HepG2 (cell line): ENCODE measurements around the gene NKX6-1. TPM values are rescaled to one million over a fixed set of nuclear protein-coding genes. Genes with fewer than 3 reads are reported as not detected.
A peak's percentile ranks its signal among the peaks of the same experiment; 100 is the strongest.

Experiments used
- ATAC-seq: fragments of 200-7000 bp; cut with Tn5 transposase; 3 replicates; pipeline ENCODE4 v1.9.1; 2020; ENCODE audit warnings: mild to moderate bottlenecking, moderate library complexity
- BruUV-seq: library from RNA; stranded (reverse); fragments of 400-500 nt; replicated peaks from 2 replicates; lab custom pipeline; 2021; lab: Mats Ljungman, UMichigan
- CTCF ChIA-PET: fragments of 300-600 bp; formaldehyde crosslinking; extraction: SDS; loops from one replicate; lab custom pipeline; 2021; ENCODE audit warnings: low total read pairs, inconsistent platforms, low intra/inter-chr PET ratio; lab: Yijun Ruan, JAX
- POLR2A ChIA-PET: fragments of 350-600 bp; sonication (Branson Sonifier 250); formaldehyde crosslinking; loops from one replicate; lab custom pipeline; 2020; ENCODE audit warnings: antibody characterized with exemption, inconsistent platforms; lab: Yijun Ruan, JAX
- DNase-seq: peaks from one replicate; pipeline ENCODE4 v3.0.0-alpha.2; 2015; ENCODE audit warnings: low spot score
- FAIRE-seq: peaks from 3 replicates; lab custom pipeline; 2011; peaks lifted over from hg19 to GRCh38; lab: Jason Lieb, UNC
- H2AFZ ChIP-seq: one replicate; pipeline ENCODE4 v1.6.1; 2011; ENCODE audit warnings: low read length, inconsistent platforms
- H3K27ac ChIP-seq: fragments of 300-600 bp; 3 replicates; pipeline ENCODE4 v1.8.0; 2011; ENCODE audit warnings: mixed run types, mild to moderate bottlenecking, mixed read lengths, low read length, inconsistent platforms; ENCODE audit not compliant: insufficient read depth; ENCODE audit errors: extremely low read length
- H3K27me3 ChIP-seq, 2 experiments: fragments of 200-600 bp in 1 of 2; 2 replicates in 1 of 2; 3 replicates in 1 of 2; pipeline versions ENCODE4 v1.6.0 to v1.8.0; 2011; ENCODE audit warnings: low read length in 2 of 2, mild to moderate bottlenecking in 2 of 2, moderate library complexity in 2 of 2, inconsistent platforms in 1 of 2; ENCODE audit not compliant: insufficient read depth in 2 of 2, control insufficient read depth in 1 of 2
- H3K36me3 ChIP-seq, 2 experiments: fragments of 200-600 bp in 1 of 2; replicated peaks in 1 of 2; 2 replicates in 1 of 2; 3 replicates in 1 of 2; pipeline versions ENCODE4 v1.5.1 to v1.8.0; 2011; ENCODE audit warnings: low read length in 2 of 2, inconsistent platforms in 1 of 2; ENCODE audit not compliant: insufficient read depth in 2 of 2, control insufficient read depth in 1 of 2
- H3K4me1 ChIP-seq: 2 replicates; pipeline ENCODE4 v1.5.1; 2012; ENCODE audit warnings: low read length, inconsistent platforms; ENCODE audit not compliant: insufficient read depth
- H3K4me2 ChIP-seq: 2 replicates; pipeline ENCODE4 v1.6.0; 2011; ENCODE audit warnings: low read depth, low read length, inconsistent platforms
- H3K4me3 ChIP-seq, 3 experiments: fragments of 200-600 bp in 1 of 3; sonication (generic), shearing (Covaris generic) in 1 of 3; replicated peaks in 1 of 3; 2 replicates each; pipeline ENCODE4 v1.5.1; 2011 to 2016; ENCODE audit warnings: low read length in 3 of 3, inconsistent platforms in 2 of 3, low read depth in 2 of 3, mild to moderate bottlenecking in 2 of 3, control low read depth in 1 of 3, mixed read lengths in 1 of 3; ENCODE audit not compliant: insufficient read depth in 1 of 3
- H3K79me2 ChIP-seq: one replicate; pipeline ENCODE4 v1.6.1; 2011; ENCODE audit warnings: low read length, inconsistent platforms; ENCODE audit not compliant: insufficient read depth
- H3K9ac ChIP-seq: 2 replicates; pipeline ENCODE4 v1.6.0; 2011; ENCODE audit warnings: mild to moderate bottlenecking, low read depth, low read length, inconsistent platforms; ENCODE audit not compliant: insufficient read depth
- H3K9me3 ChIP-seq: 2 replicates; pipeline ENCODE4 v1.5.1; 2012; ENCODE audit warnings: mild to moderate bottlenecking, low read length
- H4K20me1 ChIP-seq: 2 replicates; pipeline ENCODE4 v1.6.0; 2011; ENCODE audit warnings: inconsistent platforms, mild to moderate bottlenecking, low read length, moderate library complexity; ENCODE audit not compliant: insufficient read depth
- CREB1 ChIP-seq, 2 experiments: fragments of 450-650 bp in 1 of 2; IDR thresholded peaks; 2 replicates each; pipeline ENCODE4 v1.6.1; 2016 to 2017; ENCODE audit warnings: control low read depth in 1 of 2, mild to moderate bottlenecking in 1 of 2, missing compliant biosample characterization in 1 of 2, missing genetic modification characterization in 1 of 2
- USF2 ChIP-seq, 2 experiments: sonication (generic) in 1 of 2; formaldehyde crosslinking in 1 of 2; IDR thresholded peaks; 2 replicates each; pipeline versions ENCODE4 v1.5.1 to v1.6.1; 2011 to 2020; ENCODE audit warnings: borderline replicate concordance in 1 of 2, low read depth in 1 of 2, low read length in 1 of 2, mild to moderate bottlenecking in 1 of 2, missing genetic modification reagents in 1 of 2, moderate library complexity in 1 of 2
- WGBS: methylation state at CpG from one replicate; pipeline ENCODE4 v1.1.6; 2017; ENCODE audit warnings: low lambda C conversion rate; 5-methylcytosine and 5-hydroxymethylcytosine counted together
- in situ Hi-C: cut with HindIII; loops from 2 replicates; pipeline ENCODE4 v1.10.0; 2017; ENCODE audit warnings: low pct_unique_long_range_greater_than_20kb; ENCODE audit not compliant: extremely low pct_ligation_motif_present
- intact Hi-C: fragments of 100-400 bp; cut with micrococcal nuclease; formaldehyde crosslinking; loops from one replicate; pipeline ENCODE4 v1.10.0; 2022; ENCODE audit not compliant: unreplicated experiment
- polyA plus RNA-seq, 8 experiments: library from polyadenylated mRNA; depleted of rRNA in 3 of 8; stranded (reverse) in 7 of 8; unstranded in 1 of 8; fragments of >200 nt; fragmentation: Illumina TruSeq in 4 of 8; extraction: Trizol in 4 of 8; gene quantifications; 2 replicates each; pipeline versions ENCODE4 v1.2.1 to v1.2.3, GENCODE V29; 2011 to 2016; ENCODE audit warnings: low read depth in 4 of 8, missing spikeins in 1 of 8, mixed read lengths in 1 of 8; ENCODE audit not compliant: insufficient read depth in 1 of 8
- small RNA-seq, 3 experiments: library from RNA; depleted of rRNA; stranded (forward); fragments of <200 nt; gene quantifications; one replicate each; pipeline ENCODE3, GENCODE V24; 2012; ENCODE audit warnings: low read depth in 2 of 3, low replicate concordance in 1 of 3; ENCODE audit not compliant: insufficient read length in 3 of 3, insufficient read depth in 2 of 3
- total RNA-seq, 5 experiments: library from RNA; depleted of rRNA; stranded (reverse); fragments of >200 nt; fragmentation: Illumina TruSeq; extraction: Trizol; gene quantifications; 2 replicates each; pipeline ENCODE4 v1.2.3, GENCODE V29; 2016; ENCODE audit warnings: low read depth in 1 of 5

NKX6-1 gene
- total and polyA plus RNA-seq, 2 of the 13 experiments (the other 11 are each of a cell fraction or from before 2014, with no cell fraction given): not detected

- Histone ChIP-seq H2AFZ (no peak overlapping the region), H3K4me3 (no peak overlapping the region), H3K79me2 (no peaks in the 10 kb centered on the region), H3K9me3 (no peaks in the 10 kb centered on the region), H3K4me2 (no peak overlapping the region), H3K36me3 (no peaks in the 10 kb centered on the region), H3K4me1 (no peaks in the 10 kb centered on the region), H3K27ac (no peak overlapping the region), H3K27me3 (no peaks in the 10 kb centered on the region), H4K20me1 (no peaks in the 10 kb centered on the region), H3K9ac (no peak overlapping the region)
- 5% methylated on average over 2 of the region's 2 CpGs for WGBS
- FAIRE-seq (no peak), DNase-seq (no peak), ATAC-seq (no peak)
- POLR2A ChIA-PET: no interaction called here
- intact Hi-C loops (no loop called here), in situ Hi-C loops (no loop called here)
- BruUV-seq: no TSS peak
- CTCF ChIA-PET: no interaction called here
- TF ChIP-seq CREB1 (IDR thresholded peaks at IDR 0.05) (peak; percentile 64), CREB1 (CRISPR knock-in tag; IDR thresholded peaks at IDR 0.05) (no peak), USF2 (IDR thresholded peaks at IDR 0.05; ENCODE audit: low read depth, low read length) (no peak), USF2 (CRISPR knock-in tag; IDR thresholded peaks at IDR 0.05; ENCODE audit: borderline replicate concordance) (no peak)
Observed at GRCh38 chr4:84442778-84443177, 56.3 kb downstream of the NKX6-1 start.

Small RNAs within 50 kb of the gene (small RNA-seq; reads per million reads assigned to genes)
- 0 reads per million in 3 experiments for gene RPL3P13

Other genes with a start within 250 kb of the NKX6-1 start
- gene CDS1, start 83.8 kb upstream of the NKX6-1 start, total RNA-seq (2016; rRNA removed; fragmentation: Illumina TruSeq; extraction: Trizol): 2.1 TPM in 2 replicates
- gene CDS1, start 83.8 kb upstream of the NKX6-1 start, polyA plus RNA-seq (2011; rRNA removed): 3.1 and 3.2 TPM in 2 replicates